ENCODE measurements around the gene ALKBH4. TPM values are rescaled to one million over a fixed set of nuclear protein-coding genes. Genes with fewer than 3 reads are reported as not detected.

ALKBH4 gene
- total and polyA plus RNA-seq, 10 of the 15 experiments (the other 5 are each of a cell fraction or from before 2014, with no cell fraction given): 4.1 to 16.9 (median 11.3) TPM

- TF ChIP-seq, protein P1, sequence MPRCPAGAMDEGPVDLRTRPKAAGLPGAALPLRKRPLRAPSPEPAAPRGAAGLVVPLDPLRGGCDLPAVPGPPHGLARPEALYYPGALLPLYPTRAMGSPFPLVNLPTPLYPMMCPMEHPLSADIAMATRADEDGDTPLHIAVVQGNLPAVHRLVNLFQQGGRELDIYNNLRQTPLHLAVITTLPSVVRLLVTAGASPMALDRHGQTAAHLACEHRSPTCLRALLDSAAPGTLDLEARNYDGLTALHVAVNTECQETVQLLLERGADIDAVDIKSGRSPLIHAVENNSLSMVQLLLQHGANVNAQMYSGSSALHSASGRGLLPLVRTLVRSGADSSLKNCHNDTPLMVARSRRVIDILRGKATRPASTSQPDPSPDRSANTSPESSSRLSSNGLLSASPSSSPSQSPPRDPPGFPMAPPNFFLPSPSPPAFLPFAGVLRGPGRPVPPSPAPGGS (IDR thresholded peaks at IDR 0.05; ENCODE audit: borderline replicate concordance, insufficient read depth, low read depth, low read length, poor library complexity, severe bottlenecking): no peak
- TF ChIP-seq, protein P2, sequence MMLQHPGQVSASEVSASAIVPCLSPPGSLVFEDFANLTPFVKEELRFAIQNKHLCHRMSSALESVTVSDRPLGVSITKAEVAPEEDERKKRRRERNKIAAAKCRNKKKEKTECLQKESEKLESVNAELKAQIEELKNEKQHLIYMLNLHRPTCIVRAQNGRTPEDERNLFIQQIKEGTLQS (IDR thresholded peaks at IDR 0.05; ENCODE audit: borderline replicate concordance, extremely low read depth, low read depth, low read length): no peak
Measured at GRCh38 chr7:102456327-102456726, 8.3 kb downstream of the ALKBH4 start (continued).

DNA sequence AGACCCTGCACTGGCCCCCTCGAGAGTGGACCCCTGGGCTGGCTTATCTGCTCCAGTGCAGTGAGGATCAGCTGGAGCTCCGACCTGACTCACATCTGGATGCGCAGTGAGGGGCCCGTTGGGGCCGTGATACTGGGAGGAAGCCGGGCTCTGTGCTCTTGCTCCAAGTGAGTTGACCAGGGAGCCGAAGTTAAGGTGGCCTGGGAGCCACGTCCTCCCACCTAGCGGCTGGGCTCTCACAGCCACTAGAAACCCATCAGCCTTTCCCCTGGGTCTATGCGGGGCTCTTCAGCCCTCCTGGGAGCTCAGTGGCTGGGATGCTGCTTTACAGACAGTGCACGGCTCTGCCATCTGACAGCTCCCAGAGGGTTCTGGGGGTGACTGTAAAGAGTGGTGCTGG, 9.1 kb downstream of the ALKBH4 start:
- FAIRE-seq: no peak
- Histone ChIP-seq H4K20me1 (ENCODE audit: control insufficient read depth, insufficient read depth) (no peaks in the 10 kb centered on the region), H3K27me3 (replicated peaks in 1 of 2; ENCODE audit: control insufficient read depth in 2 of 2, insufficient read depth in 2 of 2, low read length in 1 of 2) (no peaks in the 10 kb centered on the region), H3K79me2 (ENCODE audit: control insufficient read depth, insufficient read depth, low read length) (no peaks in the 10 kb centered on the region), H2AFZ (ENCODE audit: control insufficient read depth, low read depth, low read length) (no peak overlapping the region), H3K4me1 (ENCODE audit: control insufficient read depth, insufficient read depth, low read length) (no peaks in the 10 kb centered on the region), H3K4me3 (no peak overlapping the region), H3K4me2 (ENCODE audit: control insufficient read depth, insufficient read depth) (no peak overlapping the region), H3K9me3 (replicated peaks; ENCODE audit: control insufficient read depth, insufficient read depth, low read length) (no peaks in the 10 kb centered on the region), H3K9ac (ENCODE audit: control insufficient read depth, insufficient read depth, low read length) (no peak overlapping the region), H3K27ac (ENCODE audit: control insufficient read depth, insufficient read depth) (no peak overlapping the region), H3K36me3 (ENCODE audit: control insufficient read depth in 2 of 2, insufficient read depth in 2 of 2, low read length in 1 of 2) (peaks cover 11% of the 10 kb centered on the region in 2 experiments)
- TF ChIP-seq CHD4 (IDR thresholded peaks at IDR 0.05) (no peak), POLR2A (IDR thresholded peaks at IDR 0.05; ENCODE audit: low read depth, low read length) (0 out of 2 replicates have a peak, but pooled peaks have one; percentile 7)
- in situ Hi-C loops (cut with MboI) (loop anchor here (10.0 kb wide), 1 partner anchor 51 kb away; no protein-coding TSS in a partner anchor), intact Hi-C loops (cut with micrococcal nuclease; ENCODE audit: unreplicated experiment) (no loop called here)
- POLR2A ChIA-PET: no interaction called here
- RAD21 ChIA-PET (ENCODE audit: unreplicated experiment): no interaction called here
- no peak for DNase-seq (ENCODE audit: low read depth, low spot score)
- WGBS (ENCODE audit: insufficient coverage, insufficient replicate concordance, low lambda C conversion rate, missing lambda C conversion rate): 68% methylated on average over 11 of the region's 11 CpGs
- no peak for ATAC-seq
- CTCF ChIA-PET: interaction anchor here (1.5 to 3.2 kb wide), 2 partner anchors 10 to 51 kb away, joined by 3 to 14 read pairs; no protein-coding TSS in a partner anchor
- SMC1A ChIA-PET (ENCODE audit: uncharacterized antibody, unreplicated experiment): interaction anchor here (0.9 kb wide), 1 partner anchor 31 kb away, joined by 3 read pairs; no protein-coding TSS in a partner anchor
- no TSS peak for BruUV-seq (replicated peaks)

Measured in GM12878 (cell line).